ENCODE data around the gene APOB. TPM values are rescaled to one million over a fixed set of nuclear protein-coding genes. Genes with fewer than 3 reads are reported as not detected.

Gene APOB
- total and polyA plus RNA-seq, 2 of the 13 experiments (the other 11 are each of a cell fraction or from before 2014, with no cell fraction given) = 1,569 to 2,515 TPM

DNA sequence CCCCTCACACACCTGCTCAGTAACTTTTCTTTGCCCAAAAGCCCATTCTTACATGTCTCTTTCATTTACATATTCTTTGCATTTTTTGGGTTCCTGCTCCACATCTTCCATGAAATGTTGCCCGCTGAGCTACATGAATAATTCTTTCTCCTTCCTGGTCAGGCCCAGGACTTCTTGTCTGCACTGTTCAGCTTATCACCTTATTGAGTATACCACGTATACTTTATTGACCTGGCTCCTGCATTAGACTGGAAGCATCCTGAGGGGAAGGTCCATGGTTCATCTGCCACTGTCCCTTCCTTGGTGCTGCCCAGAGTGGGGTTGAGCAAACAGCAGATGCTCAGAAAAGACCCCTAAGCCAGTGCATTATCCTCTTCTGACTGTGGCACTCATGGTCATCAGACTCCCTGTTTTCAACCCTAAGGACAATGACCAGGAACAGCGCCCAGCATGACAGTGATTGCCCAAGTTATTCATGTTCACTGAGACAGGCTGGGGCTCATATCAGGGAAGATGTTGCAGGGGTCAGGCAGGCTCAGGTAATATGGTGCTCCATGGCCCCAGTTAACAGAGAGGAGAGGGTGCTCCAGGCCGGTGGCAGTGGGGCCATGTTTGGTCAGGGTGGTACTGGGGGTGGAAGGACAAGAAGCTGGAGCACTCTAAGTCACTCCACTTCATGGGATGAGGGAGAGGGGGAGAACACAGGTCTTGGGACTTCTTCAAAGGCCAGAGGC is 7.7 kb downstream of the APOB start (continued):
- TF ChIP-seq ZNF724P (CRISPR knock-in tag; IDR thresholded peaks at IDR 0.05; ENCODE audit: borderline replicate concordance) (no peak), ZNF7 (CRISPR knock-in tag; IDR thresholded peaks at IDR 0.05) (no peak), ZNF230 (CRISPR knock-in tag; IDR thresholded peaks at IDR 0.05) (no peak), PHF20 (CRISPR knock-in tag; IDR thresholded peaks at IDR 0.05) (0 out of 2 replicates have a peak, but pooled peaks have one; percentile 13), FOXO1 (CRISPR knock-in tag; IDR thresholded peaks at IDR 0.05) (no peak), ZNF354B (CRISPR knock-in tag; IDR thresholded peaks at IDR 0.05) (0 out of 2 replicates have a peak, but pooled peaks have one; percentile 13), ZNF44 (CRISPR knock-in tag; IDR thresholded peaks at IDR 0.05) (no peak), ZBTB21 (CRISPR knock-in tag; IDR thresholded peaks at IDR 0.05) (no peak), HNF4G (IDR thresholded peaks at IDR 0.05; ENCODE audit: borderline replicate concordance, low read depth, low read length) (no peak), HNF4G (CRISPR knock-in tag; IDR thresholded peaks at IDR 0.05; ENCODE audit: borderline replicate concordance, low read depth) (no peak), ZNF749 (CRISPR knock-in tag; IDR thresholded peaks at IDR 0.05; ENCODE audit: borderline replicate concordance) (no peak; the same call in 1 of the 2 replicates), ESRRA (CRISPR knock-in tag; IDR thresholded peaks at IDR 0.05; ENCODE audit: low read depth) (0 out of 2 replicates have a peak, but pooled peaks have one; percentile 10), SP4 (CRISPR knock-in tag; IDR thresholded peaks at IDR 0.05) (peak; percentile 47; the same call in 1 of the 2 replicates), ZNF550 (CRISPR knock-in tag; IDR thresholded peaks at IDR 0.05; ENCODE audit: borderline replicate concordance) (no peak), ZNF530 (CRISPR knock-in tag; IDR thresholded peaks at IDR 0.05; ENCODE audit: low read depth) (no peak), CBX1 (IDR thresholded peaks at IDR 0.05; ENCODE audit: low read depth) (peak; percentile 60), SP140L (CRISPR knock-in tag; IDR thresholded peaks at IDR 0.05; ENCODE audit: borderline replicate concordance) (no peak), PITX1 (CRISPR knock-in tag; IDR thresholded peaks at IDR 0.05) (no peak; the same call in 1 of the 2 replicates), ZNF569 (CRISPR knock-in tag; IDR thresholded peaks at IDR 0.05; ENCODE audit: borderline replicate concordance) (no peak)
- TF ChIP-seq, protein P1, sequence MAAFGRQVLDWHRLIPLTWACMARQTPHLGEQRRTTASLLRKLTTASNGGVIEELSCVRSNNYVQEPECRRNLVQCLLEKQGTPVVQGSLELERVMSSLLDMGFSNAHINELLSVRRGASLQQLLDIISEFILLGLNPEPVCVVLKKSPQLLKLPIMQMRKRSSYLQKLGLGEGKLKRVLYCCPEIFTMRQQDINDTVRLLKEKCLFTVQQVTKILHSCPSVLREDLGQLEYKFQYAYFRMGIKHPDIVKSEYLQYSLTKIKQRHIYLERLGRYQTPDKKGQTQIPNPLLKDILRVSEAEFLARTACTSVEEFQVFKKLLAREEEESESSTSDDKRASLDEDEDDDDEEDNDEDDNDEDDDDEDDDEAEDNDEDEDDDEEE (CRISPR knock-in tag; IDR thresholded peaks at IDR 0.05) = no peak; the same call in 1 of the 2 replicates
- TF ChIP-seq, protein P2, sequence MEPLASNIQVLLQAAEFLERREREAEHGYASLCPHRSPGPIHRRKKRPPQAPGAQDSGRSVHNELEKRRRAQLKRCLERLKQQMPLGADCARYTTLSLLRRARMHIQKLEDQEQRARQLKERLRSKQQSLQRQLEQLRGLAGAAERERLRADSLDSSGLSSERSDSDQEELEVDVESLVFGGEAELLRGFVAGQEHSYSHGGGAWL (CRISPR knock-in tag; IDR thresholded peaks at IDR 0.05) = no peak
- TF ChIP-seq, protein P3, sequence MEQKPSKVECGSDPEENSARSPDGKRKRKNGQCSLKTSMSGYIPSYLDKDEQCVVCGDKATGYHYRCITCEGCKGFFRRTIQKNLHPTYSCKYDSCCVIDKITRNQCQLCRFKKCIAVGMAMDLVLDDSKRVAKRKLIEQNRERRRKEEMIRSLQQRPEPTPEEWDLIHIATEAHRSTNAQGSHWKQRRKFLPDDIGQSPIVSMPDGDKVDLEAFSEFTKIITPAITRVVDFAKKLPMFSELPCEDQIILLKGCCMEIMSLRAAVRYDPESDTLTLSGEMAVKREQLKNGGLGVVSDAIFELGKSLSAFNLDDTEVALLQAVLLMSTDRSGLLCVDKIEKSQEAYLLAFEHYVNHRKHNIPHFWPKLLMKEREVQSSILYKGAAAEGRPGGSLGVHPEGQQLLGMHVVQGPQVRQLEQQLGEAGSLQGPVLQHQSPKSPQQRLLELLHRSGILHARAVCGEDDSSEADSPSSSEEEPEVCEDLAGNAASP (CRISPR knock-in tag; IDR thresholded peaks at IDR 0.05; ENCODE audit: borderline replicate concordance) = 0 out of 2 replicates have a peak, but pooled peaks have one; percentile 10
- TF ChIP-seq, protein P4, sequence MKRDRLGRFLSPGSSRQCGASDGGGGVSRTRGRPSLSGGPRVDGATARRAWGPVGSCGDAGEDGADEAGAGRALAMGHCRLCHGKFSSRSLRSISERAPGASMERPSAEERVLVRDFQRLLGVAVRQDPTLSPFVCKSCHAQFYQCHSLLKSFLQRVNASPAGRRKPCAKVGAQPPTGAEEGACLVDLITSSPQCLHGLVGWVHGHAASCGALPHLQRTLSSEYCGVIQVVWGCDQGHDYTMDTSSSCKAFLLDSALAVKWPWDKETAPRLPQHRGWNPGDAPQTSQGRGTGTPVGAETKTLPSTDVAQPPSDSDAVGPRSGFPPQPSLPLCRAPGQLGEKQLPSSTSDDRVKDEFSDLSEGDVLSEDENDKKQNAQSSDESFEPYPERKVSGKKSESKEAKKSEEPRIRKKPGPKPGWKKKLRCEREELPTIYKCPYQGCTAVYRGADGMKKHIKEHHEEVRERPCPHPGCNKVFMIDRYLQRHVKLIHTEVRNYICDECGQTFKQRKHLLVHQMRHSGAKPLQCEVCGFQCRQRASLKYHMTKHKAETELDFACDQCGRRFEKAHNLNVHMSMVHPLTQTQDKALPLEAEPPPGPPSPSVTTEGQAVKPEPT (CRISPR knock-in tag; IDR thresholded peaks at IDR 0.05; ENCODE audit: low read depth) = no peak
- TF ChIP-seq, protein P5, sequence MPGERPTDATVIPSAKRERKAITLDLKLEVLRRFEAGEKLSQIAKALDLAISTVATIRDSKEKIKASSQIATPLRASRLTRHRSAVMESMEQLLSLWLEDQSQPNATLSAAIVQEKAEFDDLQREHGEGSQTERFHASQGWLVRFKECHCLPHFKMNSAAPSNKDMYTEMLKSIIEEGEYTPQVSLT (CRISPR knock-in tag; IDR thresholded peaks at IDR 0.05; ENCODE audit: borderline replicate concordance, low read depth) = no peak

Measured in HepG2 (cell line).